Measurements from ENCODE around the gene KRTAP20-4. TPM values are rescaled to one million over a fixed set of nuclear protein-coding genes. Genes with fewer than 3 reads are reported as not detected.

Gene KRTAP20-4
- total RNA-seq, 4 donors from 2014 or later: not detected

GRCh38 chr21:30605968-30606367 is 14.5 kb upstream of the KRTAP20-4 start:
- H3K27me3 ChIP-seq: no peaks in the 10 kb centered on the region
- intact Hi-C loops (cut with DNase I; ENCODE audit: low total_unique reads): loop anchor here (10.0 kb wide), 1 partner anchor 59 kb away; no protein-coding TSS in a partner anchor
- no peak for DNase-seq
- no peaks in the 10 kb centered on the region for H3K9me3 ChIP-seq
- H3K4me1 ChIP-seq: no peaks in the 10 kb centered on the region
- H3K4me3 ChIP-seq: no peak overlapping the region
- H3K36me3 ChIP-seq: no peaks in the 10 kb centered on the region
- in situ Hi-C loops (cut with MboI; ENCODE audit: low pct_ligation_motif_present in 1 of 4, low pct_unique_long_range_greater_than_20kb in 1 of 4, low sequenced_read_pairs in 3 of 4): no loop called here
- TF ChIP-seq CTCF (IDR thresholded peaks at IDR 0.05): no peak
- no peak for TF ChIP-seq POLR2AphosphoS5 (IDR thresholded peaks at IDR 0.05)
- TF ChIP-seq POLR2A (IDR thresholded peaks at IDR 0.05): no peak
- TF ChIP-seq EP300 (IDR thresholded peaks at IDR 0.05; ENCODE audit: low read depth): no peak
- no peak overlapping the region for H3K27ac ChIP-seq
- 87% methylated on average over 2 of the region's 2 CpGs; no CpG with 5 or more reads in 1 of the 2 donors for WGBS, 2 donors (ENCODE audit: low coverage in 1 of 2)

GRCh38 chr21:30612132-30612531 is 8.3 kb upstream of the KRTAP20-4 start:
- TF ChIP-seq POLR2AphosphoS5 (IDR thresholded peaks at IDR 0.05) (no peak), POLR2A (IDR thresholded peaks at IDR 0.05) (no peak), CTCF (IDR thresholded peaks at IDR 0.05) (no peak), EP300 (IDR thresholded peaks at IDR 0.05; ENCODE audit: low read depth) (no peak)
- DNase-seq: no peak
- H3K36me3 ChIP-seq: no peaks in the 10 kb centered on the region
- intact Hi-C loops (cut with DNase I; ENCODE audit: low total_unique reads) (no loop called here), in situ Hi-C loops (cut with MboI; ENCODE audit: low pct_ligation_motif_present in 1 of 4, low pct_unique_long_range_greater_than_20kb in 1 of 4, low sequenced_read_pairs in 3 of 4) (no loop called here)
- WGBS, 2 donors (ENCODE audit: low coverage in 1 of 2): 75 to 82% methylated on average over 2 of the region's 2 CpGs
- no peaks in the 10 kb centered on the region for H3K4me1 ChIP-seq
- H3K4me3 ChIP-seq: no peak overlapping the region
- H3K27ac ChIP-seq: no peak overlapping the region
- no peaks in the 10 kb centered on the region for H3K9me3 ChIP-seq
- H3K27me3 ChIP-seq: no peaks in the 10 kb centered on the region

GRCh38 chr21:30613836-30614235 is 6.6 kb upstream of the KRTAP20-4 start, which contains the start of gene KRTAP6-1:
TSS of gene KRTAP6-1 (minus strand) at chr21:30613930. CDS start at chr21:30613904, 26 bp downstream.
- WGBS, 2 donors (ENCODE audit: low coverage in 1 of 2): 56% methylated on average over 2 of the region's 2 CpGs; no CpG with 5 or more reads in 1 of the 2 donors
- in situ Hi-C loops (cut with MboI; ENCODE audit: low pct_ligation_motif_present in 1 of 4, low pct_unique_long_range_greater_than_20kb in 1 of 4, low sequenced_read_pairs in 3 of 4): no loop called here
- DNase-seq: no peak
- Histone ChIP-seq H3K4me3 (no peak within 1 kb of the TSS), H3K27ac (no peak within 1 kb of the TSS), H3K36me3 (no peaks in the 10 kb centered on the region), H3K9me3 (no peaks in the 10 kb centered on the region), H3K27me3 (no peaks in the 10 kb centered on the region), H3K4me1 (no peaks in the 10 kb centered on the region)
- TF ChIP-seq POLR2A (IDR thresholded peaks at IDR 0.05) (no peak), EP300 (IDR thresholded peaks at IDR 0.05; ENCODE audit: low read depth) (no peak), CTCF (IDR thresholded peaks at IDR 0.05) (no peak), POLR2AphosphoS5 (IDR thresholded peaks at IDR 0.05) (no peak)
- intact Hi-C loops (cut with DNase I; ENCODE audit: low total_unique reads): no loop called here

- TF ChIP-seq POLR2AphosphoS5 (IDR thresholded peaks at IDR 0.05): no peak
- TF ChIP-seq POLR2A (IDR thresholded peaks at IDR 0.05): no peak
- no peak for TF ChIP-seq CTCF (IDR thresholded peaks at IDR 0.05)
- TF ChIP-seq EP300 (IDR thresholded peaks at IDR 0.05; ENCODE audit: low read depth): no peak
- H3K27me3 ChIP-seq: no peaks in the 10 kb centered on the region
- DNase-seq: no peak
- in situ Hi-C loops (cut with MboI; ENCODE audit: low pct_ligation_motif_present in 1 of 4, low pct_unique_long_range_greater_than_20kb in 1 of 4, low sequenced_read_pairs in 3 of 4): no loop called here
- no peak overlapping the region for H3K27ac ChIP-seq
- H3K9me3 ChIP-seq: no peaks in the 10 kb centered on the region
- no peaks in the 10 kb centered on the region for H3K36me3 ChIP-seq
- intact Hi-C loops (cut with DNase I; ENCODE audit: low total_unique reads): no loop called here
- H3K4me1 ChIP-seq: no peaks in the 10 kb centered on the region
- no peak overlapping the region for H3K4me3 ChIP-seq
Measured at GRCh38 chr21:30615199-30615598, 5.2 kb upstream of the KRTAP20-4 start.

Data from transverse colon (tissue), 4 donors.